ENCODE results near the gene RFK.

GRCh38 chr9:76396597-76396996, 2.4 kb upstream of the RFK start:
- TF ChIP-seq CTCF (IDR thresholded peaks at IDR 0.05 in 8 of 11, conservative IDR thresholded peaks at IDR 0.05 in 3 of 11) (no peak), POLR2AphosphoS5 (IDR thresholded peaks at IDR 0.05) (no peak)

All from spleen (tissue), 7 donors.